Activated T-helper 1 cell treated with Interleukin-2 at 50 U/mL for 16 hours (primary cell): Measurements from ENCODE around the gene PSMB7.

ENCODE experiments used
- DNase-seq: peaks from one replicate; pipeline ENCODE4 v3.0.0-alpha.2; 2020; ENCODE audit warnings: low read depth

PSMB7 gene

DNA sequence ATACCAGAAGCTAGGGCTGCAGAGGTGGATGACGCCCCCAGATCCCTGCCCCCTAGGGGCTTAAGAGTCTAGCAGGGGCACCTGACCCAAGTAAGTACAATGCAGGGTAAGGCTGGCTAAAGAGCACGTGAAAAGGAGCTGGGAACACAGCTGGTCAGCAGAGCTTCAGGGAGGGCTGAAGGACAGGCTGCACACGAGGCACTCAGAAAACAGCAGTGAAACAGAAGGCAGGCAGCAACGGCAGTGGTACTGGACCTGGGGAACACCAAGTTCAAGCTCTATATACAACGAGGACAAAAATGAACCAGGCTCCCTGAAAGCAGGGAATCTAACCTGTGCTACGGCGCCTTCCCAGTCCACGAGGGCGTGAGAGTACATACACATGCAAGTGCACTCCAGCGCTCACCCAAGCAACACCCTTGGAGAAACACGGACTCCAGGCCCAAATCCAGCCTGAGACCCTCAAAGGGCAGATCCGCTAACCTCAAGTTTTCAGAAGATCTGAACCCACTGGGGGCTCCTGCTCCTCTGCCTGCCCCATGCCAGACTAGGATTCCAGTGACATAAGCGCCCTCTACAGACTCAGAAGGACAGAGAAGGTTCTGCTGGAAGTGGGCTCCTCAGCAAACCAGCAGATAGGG, 57.4 kb downstream of the PSMB7 start:
- DNase-seq = no peak

DNA sequence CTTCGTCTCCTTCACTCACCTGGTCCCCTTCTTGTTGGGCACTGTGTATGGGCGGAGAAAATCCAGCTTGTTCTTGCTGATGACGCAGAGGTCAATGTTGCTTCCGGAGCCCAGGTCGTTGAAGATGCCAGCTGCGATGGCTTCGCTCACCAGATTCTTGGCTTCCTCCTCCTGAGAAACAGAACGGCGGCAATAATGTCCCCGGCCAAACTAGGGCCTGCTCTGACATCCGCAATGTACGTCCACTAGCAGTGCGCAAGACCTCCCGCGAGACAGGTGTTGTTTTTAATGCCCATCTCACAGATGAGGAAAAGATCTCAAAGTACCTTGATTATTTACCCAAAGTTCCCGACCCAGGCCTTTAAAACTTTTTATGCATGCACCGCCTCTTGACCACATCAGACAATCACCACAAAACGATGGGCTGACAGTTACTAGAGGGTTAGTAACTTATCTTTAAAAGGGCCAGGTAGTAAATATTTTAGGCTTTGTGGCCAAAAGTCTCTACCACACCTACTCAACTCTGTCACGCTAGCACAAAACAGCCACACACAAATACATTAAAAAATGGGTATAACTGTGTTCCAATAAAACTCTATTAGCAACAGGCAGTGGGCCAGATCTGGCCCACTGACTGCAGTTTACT, 58.4 kb downstream of the PSMB7 start:
- no peak for DNase-seq

DNA sequence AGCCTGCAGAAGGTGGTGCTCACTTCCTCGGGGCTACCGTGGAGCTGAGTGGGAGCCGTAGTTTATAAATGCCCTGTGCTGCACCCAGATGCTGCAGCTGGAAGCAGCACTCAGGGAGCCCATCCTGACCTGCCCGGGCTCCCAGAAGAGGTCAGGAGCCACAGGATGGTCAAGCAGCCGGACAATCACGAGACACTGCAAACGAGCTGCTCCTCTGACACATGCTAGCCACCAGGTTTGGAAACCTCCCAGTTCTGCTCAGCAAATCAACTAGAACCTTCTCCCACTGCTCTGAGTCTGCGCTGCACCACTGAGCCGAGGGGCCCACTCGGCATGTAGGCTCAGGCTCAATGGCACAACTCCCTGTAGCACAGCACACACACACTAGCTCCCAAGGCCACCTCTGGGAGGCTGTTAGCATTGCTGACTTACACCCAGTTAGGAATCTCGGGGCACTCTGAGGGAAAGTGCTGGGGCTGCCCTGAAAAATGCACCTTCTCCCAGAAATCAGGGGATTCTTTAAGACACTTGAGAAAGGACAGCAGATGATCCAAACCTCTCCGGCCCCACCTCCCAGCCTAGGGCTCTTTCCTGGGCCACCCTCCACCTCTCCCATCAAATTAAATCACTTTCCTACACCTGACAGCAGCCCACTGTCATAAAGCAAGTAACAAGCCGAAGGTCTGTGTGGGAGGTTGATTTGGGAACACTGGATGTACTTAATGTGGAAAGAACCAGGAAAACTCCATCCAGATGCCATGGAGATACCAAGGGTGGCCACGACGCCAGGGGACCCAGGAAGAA, 59.1 kb downstream of the PSMB7 start:
- no peak for DNase-seq

DNA sequence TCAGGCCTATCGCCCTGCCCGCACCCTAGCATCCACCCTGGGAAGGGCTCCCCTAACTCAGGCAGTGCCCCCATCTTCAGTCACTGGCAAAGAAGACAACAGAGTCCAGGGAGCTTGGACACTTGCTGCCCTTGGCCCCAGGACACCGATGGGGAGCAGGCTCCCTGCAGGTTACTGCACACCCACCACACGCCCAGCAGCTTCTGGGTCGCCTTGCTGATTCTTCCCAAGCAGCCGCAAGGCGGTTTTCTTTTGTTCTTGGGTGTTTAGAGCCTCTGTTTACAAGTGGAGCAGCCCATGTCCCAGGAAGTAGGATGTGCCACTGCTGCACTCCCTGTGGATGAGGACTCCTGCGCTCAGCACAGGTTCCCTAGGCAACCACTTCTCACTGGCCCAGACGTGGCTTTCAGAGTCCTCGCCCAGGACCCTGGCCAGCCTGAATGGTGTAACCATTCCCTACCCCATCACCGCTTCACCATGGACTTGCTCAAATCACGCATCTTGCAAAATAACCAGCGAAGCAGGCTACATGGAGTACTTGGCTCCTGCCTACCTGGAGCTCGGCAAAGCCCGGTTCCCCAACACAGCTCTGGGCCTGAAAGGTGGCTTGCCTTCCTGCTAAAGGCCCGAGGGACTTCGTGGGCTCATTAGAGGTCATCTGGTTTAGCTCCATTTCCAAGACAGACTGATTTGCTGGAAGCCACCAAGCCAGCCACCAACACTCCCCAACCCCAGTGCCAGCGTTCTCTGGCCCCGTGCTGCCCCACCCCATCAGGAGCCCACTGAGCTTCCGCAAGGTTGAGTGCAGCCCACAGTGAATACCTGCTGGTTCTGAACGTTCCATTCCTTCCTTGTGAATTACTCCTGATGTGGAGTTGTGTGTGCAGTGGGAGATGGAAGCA, 60.0 kb downstream of the PSMB7 start:
- DNase-seq = no peak

DNA sequence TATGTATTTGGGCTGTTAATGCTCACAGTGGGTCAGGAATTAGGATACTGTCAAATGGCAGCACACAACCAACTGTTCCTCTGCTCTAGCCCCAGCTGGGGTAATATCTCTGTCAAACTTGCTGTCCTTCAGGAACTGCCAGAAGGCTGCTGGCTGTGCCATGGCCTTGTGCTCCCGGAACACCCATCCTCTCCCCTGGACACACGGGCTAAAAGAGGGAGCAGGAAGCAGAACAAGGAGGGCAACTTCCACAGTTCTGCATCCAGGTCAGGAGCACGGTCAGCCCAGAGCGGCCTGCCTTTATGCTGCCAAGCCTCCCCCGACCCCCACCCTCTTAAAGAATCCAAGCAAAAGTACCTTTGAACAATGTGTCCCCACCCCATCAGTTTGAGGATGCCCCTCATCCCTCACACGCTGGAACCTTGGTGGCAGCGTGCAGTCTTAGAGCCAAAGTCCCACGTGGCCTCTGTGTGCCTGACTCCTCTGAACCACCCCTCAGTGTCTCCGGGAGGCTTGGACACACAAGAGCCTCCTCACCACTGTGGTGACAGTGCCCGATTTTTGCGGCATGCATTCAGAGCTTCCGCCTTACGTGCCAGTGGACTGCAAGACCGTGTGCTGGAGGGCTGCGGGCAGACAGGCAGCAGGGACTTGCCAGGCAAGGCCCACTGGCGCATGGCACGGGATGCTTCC, 60.8 kb downstream of the PSMB7 start:
- no peak for DNase-seq

DNA sequence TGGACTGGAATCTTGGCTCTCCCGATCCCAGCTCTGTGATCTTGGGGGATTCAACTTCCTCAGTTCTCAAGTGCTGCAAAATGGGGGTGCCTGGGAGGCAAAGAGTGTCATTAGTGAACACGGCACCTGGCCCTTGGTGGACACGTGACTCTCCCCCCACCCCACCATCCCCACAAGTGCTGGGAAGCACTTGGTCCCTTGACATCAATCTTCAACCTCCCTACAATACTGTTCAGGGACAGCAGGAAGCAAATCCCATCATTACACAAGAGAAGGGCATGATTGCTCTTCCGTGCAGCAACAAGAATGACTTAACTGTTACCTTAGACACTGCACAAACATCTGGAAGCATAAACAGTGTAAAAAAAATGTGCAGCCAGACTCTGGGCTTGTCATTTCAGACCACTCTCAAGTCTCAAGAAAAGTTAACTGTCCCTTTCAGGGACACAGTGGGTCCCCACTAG, 61.4 kb downstream of the PSMB7 start:
- no peak for DNase-seq

DNA sequence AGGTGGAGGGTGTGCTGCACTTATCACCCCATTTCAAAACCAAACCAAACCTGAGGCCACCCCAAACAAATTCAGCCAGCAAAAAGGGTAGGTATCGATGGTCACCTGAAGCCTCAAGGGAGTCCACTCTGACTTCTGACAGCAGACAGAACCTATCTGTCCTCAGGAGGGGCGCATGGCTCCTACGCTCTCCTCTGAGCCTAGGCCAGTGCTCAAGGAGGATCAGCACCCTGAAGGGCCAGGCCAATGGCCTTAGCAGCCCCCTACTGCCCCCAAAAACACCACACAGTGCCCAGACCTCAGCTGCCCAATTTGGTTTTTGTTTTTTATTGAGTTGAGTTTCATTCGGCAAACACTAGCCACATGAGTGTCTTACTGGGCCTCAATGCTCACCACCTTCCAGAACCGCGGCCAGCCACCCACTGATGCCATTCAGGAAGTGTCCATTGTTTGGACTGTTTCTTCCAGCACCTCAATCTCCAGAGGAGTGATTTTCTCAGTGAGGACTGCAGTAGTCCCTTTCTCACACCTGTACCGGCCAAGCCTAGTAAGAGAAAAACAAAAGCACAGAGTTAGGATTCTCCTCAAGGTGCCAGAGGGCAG, 62.0 kb downstream of the PSMB7 start:
- DNase-seq = no peak

DNA sequence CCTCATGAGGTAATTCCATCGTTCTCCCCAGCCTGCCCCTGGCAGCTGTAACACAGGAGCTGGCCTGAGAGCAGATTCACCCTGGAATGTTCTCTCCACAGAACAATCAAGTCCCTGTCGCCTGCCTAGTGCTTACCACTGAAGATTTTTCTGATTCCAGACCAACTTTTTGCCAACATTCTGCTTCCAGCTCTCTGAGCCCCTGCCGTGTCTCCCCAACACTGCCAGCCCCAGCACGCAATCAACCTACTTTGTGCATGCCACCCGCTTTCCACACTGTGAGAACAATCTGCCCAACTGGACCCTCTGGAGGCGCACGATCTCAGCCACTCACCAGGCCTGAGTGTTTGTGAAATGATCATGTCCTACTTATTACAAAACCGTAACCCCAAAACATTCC, 62.6 kb downstream of the PSMB7 start:
- DNase-seq = no peak

DNA sequence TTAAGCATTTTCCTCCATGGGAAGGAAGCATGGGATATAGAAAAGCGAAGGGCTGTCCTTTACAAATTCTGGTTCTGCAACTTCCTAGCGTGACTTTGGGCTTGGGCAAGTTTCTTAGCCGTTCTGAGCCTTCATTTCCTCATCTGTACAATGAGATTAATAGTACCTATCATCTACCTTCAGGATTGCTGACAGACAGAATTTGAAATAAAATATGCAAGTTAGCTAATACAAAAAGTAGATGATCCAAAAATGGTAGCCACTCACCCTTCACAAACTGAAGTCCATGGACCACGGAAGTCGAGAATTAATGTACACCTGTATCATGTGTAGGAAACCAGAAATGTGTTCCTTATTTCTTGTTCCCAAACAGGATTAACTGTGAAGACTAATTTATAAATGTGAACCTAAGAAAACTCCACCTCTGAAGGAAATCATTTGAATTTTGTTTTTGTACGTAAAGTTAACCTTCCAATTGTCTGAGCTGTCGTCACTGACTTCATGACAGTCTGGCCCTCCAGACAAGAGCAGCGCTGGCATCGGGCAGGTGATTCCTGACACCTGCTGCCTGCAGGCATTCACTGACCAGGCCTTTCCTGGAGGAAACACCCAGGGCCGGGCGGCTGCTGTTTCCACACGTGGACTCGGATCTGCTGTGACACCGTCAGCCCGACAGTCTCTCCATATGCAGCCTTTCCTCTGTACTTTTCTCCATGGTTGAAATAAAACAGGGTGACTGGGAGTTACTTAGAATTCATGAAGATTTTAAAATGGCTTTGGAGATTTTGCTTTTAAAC, 63.4 kb downstream of the PSMB7 start:
- DNase-seq = no peak

DNA sequence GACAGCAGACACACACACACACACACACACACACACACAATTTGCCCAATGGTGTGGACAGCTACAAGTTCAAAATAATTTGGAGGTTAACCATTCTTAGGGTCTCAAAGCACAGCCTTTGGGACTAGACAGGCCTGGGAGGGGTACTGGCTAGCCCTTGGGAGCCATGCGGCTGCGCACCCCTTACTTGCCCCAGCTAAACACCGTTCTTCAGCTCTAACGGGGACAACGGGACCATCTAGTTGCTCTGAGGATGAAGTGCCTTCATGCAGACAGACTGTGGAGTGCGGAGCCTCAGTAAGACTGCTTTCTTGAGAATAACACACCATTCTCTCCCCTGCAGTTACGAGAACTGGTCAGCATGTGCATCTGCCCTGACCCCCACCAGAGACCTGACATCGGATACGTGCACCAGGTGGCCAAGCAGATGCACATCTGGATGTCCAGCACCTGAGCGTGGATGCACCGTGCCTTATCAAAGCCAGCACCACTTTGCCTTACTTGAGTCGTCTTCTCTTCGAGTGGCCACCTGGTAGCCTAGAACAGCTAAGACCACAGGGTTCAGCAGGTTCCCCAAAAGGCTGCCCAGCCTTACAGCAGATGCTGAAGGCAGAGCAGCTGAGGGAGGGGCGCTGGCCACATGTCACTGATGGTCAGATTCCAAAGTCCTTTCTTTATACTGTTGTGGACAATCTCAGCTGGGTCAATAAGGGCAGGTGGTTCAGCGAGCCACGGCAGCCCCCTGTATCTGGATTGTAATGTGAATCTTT, 64.6 kb downstream of the PSMB7 start:
- DNase-seq = no peak

DNA sequence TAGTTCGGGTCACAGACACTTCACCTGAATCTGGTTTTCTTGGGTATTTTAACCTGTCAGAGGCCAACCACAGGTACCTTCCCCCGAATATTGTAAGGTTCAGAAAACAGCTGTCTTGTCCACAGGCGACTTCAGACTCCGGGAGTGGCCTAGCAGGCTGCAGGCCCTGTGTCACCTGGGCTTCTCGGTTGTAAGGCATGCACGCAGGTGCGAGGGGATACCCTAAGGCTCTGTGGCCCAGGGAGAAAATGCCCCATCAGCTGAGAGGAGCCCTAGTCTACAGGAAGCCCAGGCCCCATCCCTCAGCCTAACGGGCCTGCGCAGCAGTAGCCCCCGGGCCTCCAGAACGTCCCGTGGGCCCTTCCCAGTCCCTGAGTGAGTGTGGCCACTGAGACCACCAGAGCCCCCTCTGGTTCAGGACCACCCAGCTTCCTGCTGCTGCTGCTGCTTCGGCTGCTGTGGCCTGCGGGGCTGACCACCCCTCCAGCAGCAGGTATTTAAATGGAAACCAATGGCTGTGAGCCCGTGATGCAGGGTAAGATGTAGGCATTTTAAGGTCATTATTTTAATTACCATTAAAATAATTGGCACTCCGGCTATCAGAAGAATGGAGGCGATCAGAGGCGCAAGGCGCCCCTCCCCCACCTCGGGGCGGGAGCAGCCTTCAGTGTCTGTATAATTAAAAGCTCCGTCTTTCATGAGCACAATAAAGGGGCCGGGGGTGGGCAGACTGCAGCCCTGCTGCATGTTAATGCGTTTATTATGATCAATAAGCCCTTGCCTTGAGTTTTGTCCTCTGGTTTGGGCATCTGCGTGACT, 65.4 kb downstream of the PSMB7 start:
- no peak for DNase-seq

DNA sequence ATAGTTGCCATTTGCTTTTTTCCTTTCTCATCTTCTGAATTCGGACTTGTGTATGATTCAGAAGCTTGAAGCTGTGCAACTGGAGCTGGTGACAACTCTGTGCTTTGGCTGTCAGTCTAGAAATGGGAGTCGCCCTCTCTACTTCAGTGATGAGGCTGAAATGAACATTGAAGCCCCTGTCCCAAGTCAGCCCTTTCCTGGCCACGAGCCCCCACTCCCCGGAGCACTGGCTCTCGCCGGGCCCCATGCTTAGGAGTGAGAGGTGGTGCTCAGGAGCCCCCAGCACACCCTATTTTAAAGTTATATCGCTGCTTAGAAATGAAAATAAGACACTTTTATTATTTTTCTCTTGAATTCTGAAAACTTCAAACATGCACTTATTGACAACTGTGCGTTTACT, 66.0 kb downstream of the PSMB7 start:
- DNase-seq = no peak

DNA sequence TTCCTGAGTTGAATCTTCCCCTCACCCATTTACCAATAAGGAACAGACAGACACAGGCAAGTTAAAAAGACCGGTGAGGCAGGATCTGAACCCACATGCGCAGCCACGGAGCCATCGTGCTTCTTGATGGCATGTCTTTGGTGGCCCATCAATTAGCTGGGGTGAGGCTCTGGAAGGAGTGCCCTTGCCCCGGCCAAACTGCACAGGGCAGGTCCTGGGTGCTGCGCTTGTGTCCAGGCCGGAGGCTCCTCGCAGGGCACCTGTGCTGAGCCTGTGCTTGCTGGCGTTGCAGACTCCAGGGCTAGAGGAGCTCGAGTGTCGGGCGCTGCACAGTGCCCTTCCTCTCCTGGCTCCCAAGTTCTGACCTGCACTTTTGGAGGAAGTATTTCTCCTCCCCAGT, 66.4 kb downstream of the PSMB7 start:
- no peak for DNase-seq

DNA sequence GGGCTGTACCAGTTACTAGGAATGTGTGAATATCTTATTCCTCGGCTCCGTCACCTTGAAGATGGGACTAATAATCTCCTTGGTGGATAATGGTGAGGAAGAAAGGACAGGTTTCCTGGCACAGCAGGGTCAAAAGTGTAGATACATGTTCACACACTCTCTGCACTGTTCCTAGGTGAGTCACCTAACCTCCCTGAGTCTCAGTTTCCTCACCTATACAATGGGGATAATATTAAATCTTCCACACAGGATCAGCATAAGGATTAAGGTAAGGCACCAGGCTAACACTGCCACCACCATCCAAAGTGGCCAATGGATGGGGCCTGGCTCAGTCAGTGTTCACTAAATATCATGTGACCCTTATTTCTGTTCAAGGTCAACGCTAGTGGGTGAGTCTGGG, 66.9 kb downstream of the PSMB7 start:
- no peak for DNase-seq

DNA sequence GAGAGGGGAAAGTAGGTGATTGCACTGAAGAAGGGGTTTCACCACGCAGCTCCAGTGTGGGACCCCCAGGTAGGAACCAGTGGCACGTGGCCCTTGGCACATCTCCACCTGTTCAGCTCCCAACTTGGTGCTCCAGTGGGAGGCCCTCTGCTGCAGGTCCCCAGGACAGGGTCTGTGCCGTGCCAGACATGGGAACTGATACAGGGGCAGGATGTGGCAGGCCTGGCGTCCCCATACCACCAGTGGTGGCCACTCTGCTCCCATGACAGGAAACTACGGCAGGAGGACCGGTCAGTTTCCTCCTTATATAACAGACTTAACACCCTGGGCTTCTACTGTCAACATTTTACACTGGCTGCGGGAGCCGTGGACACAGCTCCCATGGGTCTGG, 67.3 kb downstream of the PSMB7 start:
- no peak for DNase-seq

DNA sequence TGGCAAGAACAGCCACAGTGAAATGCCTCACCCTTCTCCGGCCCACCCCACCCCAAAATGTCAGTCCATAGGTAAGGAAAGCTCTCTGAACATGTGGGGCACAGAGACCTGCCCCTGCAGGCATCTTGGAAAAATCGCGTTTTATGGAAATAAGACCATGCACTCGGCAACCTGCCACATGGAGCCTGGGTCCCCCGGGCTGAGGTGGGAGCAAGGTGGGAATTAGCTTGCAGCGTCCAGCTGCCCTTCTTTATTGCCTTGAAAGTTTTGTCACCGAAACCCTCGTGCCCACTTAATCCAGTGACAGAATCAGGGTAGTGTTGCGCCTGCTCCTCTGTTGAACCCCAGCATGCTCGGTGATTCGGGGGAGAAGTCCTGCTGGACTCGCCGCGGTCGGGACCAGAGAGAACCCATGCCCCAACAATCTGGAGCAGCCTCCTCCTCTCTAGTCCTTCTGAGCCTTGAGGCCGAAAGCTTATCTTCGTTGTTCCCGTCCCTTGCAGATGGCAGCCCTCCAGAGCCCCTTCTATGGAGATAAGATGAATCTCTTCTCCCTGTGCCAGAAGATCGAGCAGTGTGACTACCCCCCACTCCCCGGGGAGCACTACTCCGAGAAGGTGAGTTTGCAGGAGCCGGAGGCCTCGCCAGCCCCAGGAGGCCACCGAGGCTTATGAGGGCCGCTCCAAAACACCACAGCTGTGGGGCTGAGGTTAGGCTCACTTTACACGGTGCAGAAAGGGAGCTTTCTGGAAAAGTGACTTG, 67.9 kb downstream of the PSMB7 start:
- no peak for DNase-seq

DNA sequence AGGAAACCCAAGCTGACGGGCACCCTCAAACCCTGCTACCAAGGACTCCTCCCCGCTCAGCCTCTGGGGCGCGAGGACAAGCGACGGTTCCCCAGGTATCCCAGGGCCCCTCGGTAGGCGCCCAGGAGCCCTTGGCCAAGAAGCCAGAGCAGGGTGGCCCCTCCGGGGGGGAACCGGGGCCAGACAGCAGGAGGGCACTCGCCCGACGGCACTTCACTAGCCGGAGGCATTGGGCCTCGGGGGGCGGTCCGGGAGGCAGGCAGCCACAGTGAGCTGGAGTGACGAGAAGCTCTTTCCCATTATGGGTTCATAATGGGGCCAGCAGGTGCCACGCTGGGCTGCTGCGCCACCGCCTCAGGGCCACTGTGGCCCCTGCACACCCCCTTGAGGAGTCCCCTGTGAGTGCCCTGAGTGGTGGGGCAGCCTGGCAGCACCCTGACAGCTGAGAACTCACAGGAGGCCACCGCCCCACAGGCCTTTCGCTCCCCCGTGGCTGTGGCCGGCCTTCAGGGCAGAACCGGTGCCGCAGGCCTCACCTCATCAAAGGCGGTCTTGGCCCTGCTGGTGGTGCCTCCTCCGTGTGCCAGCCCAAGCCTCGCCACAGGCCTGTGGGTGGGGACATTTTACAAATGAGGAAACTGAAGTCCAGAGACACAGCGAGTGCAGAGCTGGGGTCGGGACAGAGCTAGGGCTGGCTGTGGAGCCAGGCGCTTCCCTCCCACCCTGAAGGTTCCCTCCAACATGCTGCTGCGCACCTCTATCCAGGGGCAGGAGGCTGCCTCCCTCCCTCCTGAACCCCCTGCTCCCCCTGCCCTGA, 68.7 kb downstream of the PSMB7 start:
- no peak for DNase-seq
